H1 (cell line): ENCODE results near the gene TBC1D10A. TPM values are rescaled to one million over a fixed set of nuclear protein-coding genes. Genes with fewer than 3 reads are reported as not detected.

Experiments used
- BCL11A ChIP-seq, 2 experiments: IDR thresholded peaks; one replicate each; pipeline ENCODE4 v1.6.1; 2011; ENCODE audit warnings: low read depth in 2 of 2, low read length in 2 of 2, mild to moderate bottlenecking in 2 of 2
- CBX5 ChIP-seq: fragments of 300-800, 300-1000 bp; sonication (generic); IDR thresholded peaks from 2 replicates; pipeline ENCODE4 v1.7.1; 2016; ENCODE audit warnings: antibody characterized with exemption, low read length, low read depth
- CBX8 ChIP-seq: fragments of 300-800, 300-1000 bp; sonication (generic); IDR thresholded peaks from 2 replicates; pipeline ENCODE4 v1.7.1; 2016; ENCODE audit warnings: low read depth, low read length, borderline replicate concordance
- CREB1 ChIP-seq: IDR thresholded peaks from 2 replicates; pipeline ENCODE4 v1.6.1; 2012; ENCODE audit warnings: inconsistent platforms
- SIN3A ChIP-seq, 2 experiments: IDR thresholded peaks in 1 of 2; conservative IDR thresholded peaks in 1 of 2; 2 replicates each; pipeline ENCODE4 v1.6.1; 2011 to 2012; ENCODE audit warnings: low read length in 2 of 2, improper control_type of control experiment in 1 of 2, low read depth in 1 of 2, mild to moderate bottlenecking in 1 of 2
- SIRT6 ChIP-seq: IDR thresholded peaks from one replicate; pipeline ENCODE4 v1.7.1; 2012; ENCODE audit warnings: low read length, inconsistent platforms
- SUZ12 ChIP-seq: fragments of 200-600 bp; sonication (generic); IDR thresholded peaks from 2 replicates; pipeline ENCODE4 v1.6.1; 2012; ENCODE audit warnings: mild to moderate bottlenecking, inconsistent platforms, low read length, moderate library complexity, mixed read lengths
- TEAD4 ChIP-seq: IDR thresholded peaks from 2 replicates; pipeline ENCODE4 v1.6.1; 2012; ENCODE audit warnings: low read depth, low read length, inconsistent platforms, mixed read lengths
- polyA plus RNA-seq, 7 experiments: library from polyadenylated mRNA; depleted of rRNA in 3 of 7; stranded (reverse) in 5 of 7; unstranded in 2 of 7; fragments of >200 nt in 5 of 7; fragments of 200-250 nt in 2 of 7; gene quantifications; 1 replicate in 5 of 7; 2 replicates in 1 of 7; 4 replicates in 1 of 7; pipeline versions ENCODE4 v1.2.1 to v1.2.3, GENCODE V29; 2011 to 2013; ENCODE audit warnings: missing spikeins in 2 of 7, mixed read lengths in 2 of 7
- total RNA-seq: library from RNA; stranded (reverse); fragmentation: NEBNext Ultra II Directional; extraction: Animal tissue kit (Norgen Biotek cat#: 25700); gene quantifications from 2 replicates; pipeline ENCODE4 v1.2.1, GENCODE V29; 2021
- TF ChIP-seq, protein P1 (sequence below): IDR thresholded peaks from 2 replicates; pipeline ENCODE4 v1.6.1; 2011; ENCODE audit warnings: low read depth, mild to moderate bottlenecking, low read length; ENCODE audit not compliant: insufficient read depth

Gene TBC1D10A
- total and polyA plus RNA-seq, 2 of the 8 experiments (the other 6 are each of a cell fraction or from before 2014, with no cell fraction given), result 5.4 to 7.0 TPM

DNA sequence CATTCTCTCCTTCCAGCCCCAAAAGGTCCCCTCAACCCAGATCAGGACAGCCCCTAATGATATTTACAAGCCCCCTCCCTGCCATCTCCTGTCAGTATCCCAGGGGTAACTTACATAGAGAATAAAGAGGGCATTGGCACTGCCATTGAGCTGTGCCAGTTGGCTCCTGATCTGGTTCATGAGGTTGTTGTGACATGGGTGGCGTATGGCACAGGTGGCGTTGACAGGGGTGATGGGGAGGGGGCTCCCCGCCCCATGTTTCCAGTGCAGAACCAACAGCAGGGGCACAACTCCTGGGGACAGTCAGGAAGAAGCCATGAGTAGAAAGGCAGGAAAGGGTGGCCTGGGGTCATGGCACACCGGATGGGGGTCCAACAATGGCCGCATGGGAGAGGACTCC, 82.1 kb downstream of the TBC1D10A start (continued):
- TF ChIP-seq SUZ12 (no peak), CREB1 (no peak), CBX5 (no peak), SIN3A (conservative IDR thresholded peaks at IDR 0.05 in 1 of 2, IDR thresholded peaks at IDR 0.05 in 1 of 2; ENCODE audit: low read depth in 1 of 2, low read length in 2 of 2) (no peak), SIRT6 (no peak), BCL11A (IDR thresholded peaks at IDR 0.05; ENCODE audit: low read depth in 2 of 2, low read length in 2 of 2) (no peak), TEAD4 (no peak), CBX8 (no peak)
- TF ChIP-seq, protein P1, sequence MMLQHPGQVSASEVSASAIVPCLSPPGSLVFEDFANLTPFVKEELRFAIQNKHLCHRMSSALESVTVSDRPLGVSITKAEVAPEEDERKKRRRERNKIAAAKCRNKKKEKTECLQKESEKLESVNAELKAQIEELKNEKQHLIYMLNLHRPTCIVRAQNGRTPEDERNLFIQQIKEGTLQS, result no peak
